Astrocyte (in vitro differentiated cells and primary cell): ENCODE measurements around the gene PGAM2. TPM values are rescaled to one million over a fixed set of nuclear protein-coding genes. Genes with fewer than 3 reads are reported as not detected.

Experiments
- DNase-seq: peaks from one replicate; pipeline ENCODE4 v3.0.0-alpha.2; 2010; ENCODE audit warnings: low read depth
- FAIRE-seq: peaks from 2 replicates; lab custom pipeline; 2011; peaks lifted over from hg19 to GRCh38; lab: Jason Lieb, UNC
- H2AFZ ChIP-seq: 2 replicates; pipeline ENCODE4 v1.6.0; 2012; ENCODE audit warnings: low read depth, low read length, inconsistent platforms
- H3K27ac ChIP-seq: 2 replicates; pipeline ENCODE4 v1.5.1; 2011; ENCODE audit warnings: low read depth, low read length, inconsistent platforms
- H3K27me3 ChIP-seq: 2 replicates; pipeline ENCODE4 v1.6.0; 2011; ENCODE audit warnings: low read length, inconsistent platforms; ENCODE audit not compliant: insufficient read depth
- H3K36me3 ChIP-seq: 2 replicates; pipeline ENCODE4 v1.5.1; 2011; ENCODE audit warnings: low read length, inconsistent platforms; ENCODE audit not compliant: insufficient read depth
- H3K4me1 ChIP-seq: 2 replicates; pipeline ENCODE4 v1.5.1; 2011; ENCODE audit warnings: low read length, inconsistent platforms; ENCODE audit not compliant: insufficient read depth
- H3K4me2 ChIP-seq: 2 replicates; pipeline ENCODE4 v1.6.0; 2012; ENCODE audit warnings: low read length, inconsistent platforms
- H3K4me3 ChIP-seq: 2 replicates; pipeline ENCODE4 v1.5.1; 2011; ENCODE audit warnings: low read depth, mild to moderate bottlenecking, low read length, inconsistent platforms; ENCODE audit not compliant: insufficient read depth
- H3K79me2 ChIP-seq: 2 replicates; pipeline ENCODE4 v1.6.0; 2012; ENCODE audit warnings: mild to moderate bottlenecking, low read length, inconsistent platforms; ENCODE audit not compliant: insufficient read depth
- H3K9ac ChIP-seq: 2 replicates; pipeline ENCODE4 v1.6.0; 2012; ENCODE audit warnings: mild to moderate bottlenecking, low read length, inconsistent platforms
- H3K9me3 ChIP-seq: 2 replicates; pipeline ENCODE4 v1.5.1; 2012; ENCODE audit warnings: low read depth, mild to moderate bottlenecking, low read length, inconsistent platforms; ENCODE audit not compliant: insufficient read depth
- H4K20me1 ChIP-seq: 2 replicates; pipeline ENCODE4 v1.6.0; 2012; ENCODE audit warnings: low read length, inconsistent platforms; ENCODE audit not compliant: insufficient read depth
- H3K27ac Mint-ChIP-seq: one replicate; pipeline ENCODE4 v1.8.0; 2021; ENCODE audit warnings: mild to moderate bottlenecking, mixed read lengths; ENCODE audit not compliant: unreplicated experiment
- H3K27me3 Mint-ChIP-seq: one replicate; pipeline ENCODE4 v1.8.0; 2021; ENCODE audit warnings: low read depth, mixed read lengths; ENCODE audit not compliant: unreplicated experiment
- H3K36me3 Mint-ChIP-seq: one replicate; pipeline ENCODE4 v1.8.0; 2021; ENCODE audit warnings: low read depth, mixed read lengths; ENCODE audit not compliant: unreplicated experiment
- H3K4me1 Mint-ChIP-seq: one replicate; pipeline ENCODE4 v1.8.0; 2021; ENCODE audit warnings: low read depth, mixed read lengths; ENCODE audit not compliant: unreplicated experiment
- H3K4me3 Mint-ChIP-seq: one replicate; pipeline ENCODE4 v1.8.0; 2021; ENCODE audit warnings: mild to moderate bottlenecking, moderate library complexity, mixed read lengths; ENCODE audit not compliant: unreplicated experiment
- H3K9me3 Mint-ChIP-seq: one replicate; pipeline ENCODE4 v1.8.0; 2021; ENCODE audit warnings: mild to moderate bottlenecking, mixed read lengths; ENCODE audit not compliant: unreplicated experiment
- EZH2 ChIP-seq: IDR thresholded peaks from 2 replicates; pipeline ENCODE4 v1.6.1; 2012; ENCODE audit warnings: mild to moderate bottlenecking, low read length, inconsistent platforms; ENCODE audit not compliant: insufficient read depth
- total RNA-seq: library from RNA; stranded (reverse); gene quantifications from 2 replicates; pipeline ENCODE4 v1.2.1, GENCODE V29; 2021
- TF ChIP-seq, protein P1 (sequence below): IDR thresholded peaks from 2 replicates; pipeline ENCODE4 v1.5.1; 2011; ENCODE audit warnings: low read depth, mild to moderate bottlenecking, inconsistent platforms, low read length, moderate library complexity; ENCODE audit not compliant: insufficient read depth

The PGAM2 gene
- total RNA-seq, 1 donor from 2014 or later, result 0.79 TPM

DNA sequence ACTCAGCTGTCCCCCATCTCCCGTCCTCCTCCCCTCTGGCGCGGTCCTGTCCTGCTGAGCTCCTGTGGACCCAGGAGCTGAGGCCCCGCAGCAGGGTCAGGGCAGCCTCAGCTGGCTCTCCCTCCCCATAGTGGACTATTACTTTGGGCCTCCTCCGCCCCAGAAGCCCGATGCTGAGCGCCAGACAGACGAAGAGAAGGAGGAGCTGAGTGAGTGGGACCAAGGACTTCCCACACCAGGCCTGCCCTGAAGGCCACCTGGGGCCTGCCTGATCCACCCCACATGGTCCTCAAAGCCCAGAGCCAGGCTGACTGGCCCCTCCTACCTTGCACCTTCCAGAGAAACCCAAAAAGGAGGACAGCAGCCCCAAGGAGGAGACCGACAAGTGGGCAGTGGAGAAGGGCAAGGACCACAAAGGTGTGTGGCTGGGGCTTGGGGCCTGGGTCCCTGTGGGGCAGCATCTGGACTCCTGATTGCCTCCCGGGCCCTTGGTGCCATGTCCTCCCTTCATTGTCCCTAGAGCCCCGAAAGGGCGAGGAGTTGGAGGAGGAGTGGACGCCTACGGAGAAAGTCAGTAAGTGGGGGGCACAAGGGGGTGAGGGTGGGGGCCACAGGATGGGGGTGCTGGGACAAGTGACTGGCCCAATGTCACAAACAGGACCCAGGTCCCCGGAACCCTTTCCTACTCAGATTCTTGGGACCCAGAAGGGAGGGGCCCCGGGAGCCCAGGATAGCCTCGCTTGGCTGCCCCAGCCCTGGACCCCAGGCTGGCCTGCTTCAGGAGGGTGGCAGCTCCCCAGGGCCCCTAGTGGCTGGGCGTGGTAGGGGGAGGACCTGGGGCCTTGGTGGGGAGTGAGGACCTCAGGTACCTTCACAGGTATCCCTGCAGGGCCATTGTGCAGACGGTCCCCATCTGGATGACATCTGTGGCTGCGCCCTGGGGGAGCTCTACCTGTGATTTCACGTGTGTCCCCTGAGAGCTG is 43.7 kb upstream of the PGAM2 start:
- H3K27ac ChIP-seq, result no peak overlapping the region
- Mint-ChIP-seq H3K36me3 (peaks cover 17% of the 10 kb centered on the region), H3K27ac (no peak overlapping the region), H3K9me3 (no peaks in the 10 kb centered on the region), H3K27me3 (no peaks in the 10 kb centered on the region), H3K4me3 (no peak overlapping the region), H3K4me1 (peaks cover 11% of the 10 kb centered on the region)
- no peak overlapping the region for H2AFZ ChIP-seq
- peaks cover 55% of the 10 kb centered on the region for H4K20me1 ChIP-seq
- TF ChIP-seq, protein P1, sequence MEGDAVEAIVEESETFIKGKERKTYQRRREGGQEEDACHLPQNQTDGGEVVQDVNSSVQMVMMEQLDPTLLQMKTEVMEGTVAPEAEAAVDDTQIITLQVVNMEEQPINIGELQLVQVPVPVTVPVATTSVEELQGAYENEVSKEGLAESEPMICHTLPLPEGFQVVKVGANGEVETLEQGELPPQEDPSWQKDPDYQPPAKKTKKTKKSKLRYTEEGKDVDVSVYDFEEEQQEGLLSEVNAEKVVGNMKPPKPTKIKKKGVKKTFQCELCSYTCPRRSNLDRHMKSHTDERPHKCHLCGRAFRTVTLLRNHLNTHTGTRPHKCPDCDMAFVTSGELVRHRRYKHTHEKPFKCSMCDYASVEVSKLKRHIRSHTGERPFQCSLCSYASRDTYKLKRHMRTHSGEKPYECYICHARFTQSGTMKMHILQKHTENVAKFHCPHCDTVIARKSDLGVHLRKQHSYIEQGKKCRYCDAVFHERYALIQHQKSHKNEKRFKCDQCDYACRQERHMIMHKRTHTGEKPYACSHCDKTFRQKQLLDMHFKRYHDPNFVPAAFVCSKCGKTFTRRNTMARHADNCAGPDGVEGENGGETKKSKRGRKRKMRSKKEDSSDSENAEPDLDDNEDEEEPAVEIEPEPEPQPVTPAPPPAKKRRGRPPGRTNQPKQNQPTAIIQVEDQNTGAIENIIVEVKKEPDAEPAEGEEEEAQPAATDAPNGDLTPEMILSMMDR, result no peak
- no peak for TF ChIP-seq EZH2
- no peaks in the 10 kb centered on the region for H3K9me3 ChIP-seq
- peaks cover 15% of the 10 kb centered on the region for H3K79me2 ChIP-seq
- peaks cover 3% of the 10 kb centered on the region for H3K36me3 ChIP-seq
- no peaks in the 10 kb centered on the region for H3K27me3 ChIP-seq
- H3K4me3 ChIP-seq, result no peak overlapping the region
- DNase-seq, result no peak
- H3K9ac ChIP-seq, result no peak overlapping the region
- no peak overlapping the region for H3K4me2 ChIP-seq
- no peak for FAIRE-seq
- H3K4me1 ChIP-seq, result peaks cover 12% of the 10 kb centered on the region

DNA sequence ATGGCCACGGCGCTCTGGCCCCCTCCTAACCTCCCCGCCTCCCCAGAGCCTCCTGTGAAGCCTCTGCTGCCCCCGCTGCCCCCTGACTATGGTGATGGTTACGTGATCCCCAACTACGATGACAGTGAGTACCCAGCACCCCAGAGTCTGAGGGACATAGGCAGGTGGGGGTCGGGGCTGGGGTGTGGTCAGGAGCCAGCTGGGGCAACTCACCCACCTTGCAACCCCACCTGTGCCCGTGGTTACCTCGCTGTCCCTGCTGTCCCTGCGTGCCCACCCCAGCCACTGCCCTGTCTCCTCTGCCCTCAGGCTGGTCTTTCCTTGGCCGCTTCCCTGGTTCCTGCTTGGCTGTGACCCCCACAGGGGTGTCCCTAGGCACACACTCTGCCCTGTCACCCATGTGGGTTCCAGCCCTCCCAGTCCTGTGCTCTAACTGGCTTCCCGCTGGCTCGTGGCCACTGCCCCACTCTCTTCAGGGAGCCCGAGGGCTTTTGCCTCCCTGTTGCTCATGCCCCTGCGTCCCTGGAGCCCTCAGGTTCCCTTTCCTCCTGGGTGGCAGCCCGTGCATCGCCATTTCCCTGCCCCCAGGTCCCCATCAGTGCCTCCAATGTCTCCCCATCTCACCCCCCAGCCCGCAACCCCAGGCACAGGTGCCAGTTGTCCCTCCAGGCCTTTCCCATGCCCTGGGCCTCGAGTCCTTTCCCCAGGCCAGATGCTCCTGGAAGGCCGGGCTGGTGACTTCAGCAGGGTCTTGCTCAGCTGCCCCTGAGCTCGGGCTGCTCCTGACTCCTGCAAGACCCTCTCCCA is 42.8 kb upstream of the PGAM2 start:
- H3K4me3 ChIP-seq, result no peak overlapping the region
- peaks cover 49% of the 10 kb centered on the region for H4K20me1 ChIP-seq
- H3K27ac ChIP-seq, result no peak overlapping the region
- H3K27me3 ChIP-seq, result no peaks in the 10 kb centered on the region
- TF ChIP-seq, protein P1, result no peak
- TF ChIP-seq EZH2, result no peak
- no peak for FAIRE-seq
- peaks cover 15% of the 10 kb centered on the region for H3K79me2 ChIP-seq
- H3K27ac Mint-ChIP-seq, result no peak overlapping the region
- no peak overlapping the region for H3K4me2 ChIP-seq
- H3K4me3 Mint-ChIP-seq, result no peak overlapping the region
- H3K27me3 Mint-ChIP-seq, result no peaks in the 10 kb centered on the region
- no peak overlapping the region for H3K9ac ChIP-seq
- peaks cover 16% of the 10 kb centered on the region for H3K36me3 Mint-ChIP-seq
- peaks cover 12% of the 10 kb centered on the region for H3K4me1 Mint-ChIP-seq
- no peak overlapping the region for H2AFZ ChIP-seq
- H3K4me1 ChIP-seq, result peaks cover 12% of the 10 kb centered on the region
- H3K9me3 Mint-ChIP-seq, result no peaks in the 10 kb centered on the region
- H3K9me3 ChIP-seq, result no peaks in the 10 kb centered on the region
- DNase-seq, result no peak
- no peaks in the 10 kb centered on the region for H3K36me3 ChIP-seq
